Measurements from ENCODE around the gene DDX18.

GRCh38 chr2:117858892-117859531 is 44.5 kb downstream of the DDX18 start:
- TF ChIP-seq POLR2A (IDR thresholded peaks at IDR 0.05) (no peak), CTCF (IDR thresholded peaks at IDR 0.05) (no peak)
